Right ventricle myocardium superior (tissue), 1 donor: ENCODE results near the gene ELOVL5. TPM values are rescaled to one million over a fixed set of nuclear protein-coding genes. Genes with fewer than 3 reads are reported as not detected.

Experiments
- ATAC-seq: fragments of 200-7000 bp; cut with Tn5 transposase; one replicate; pipeline ENCODE4 v1.9.1; 2020; ENCODE audit warnings: mild to moderate bottlenecking; ENCODE audit not compliant: poor library complexity
- DNase-seq: peaks from one replicate; pipeline ENCODE4 v3.0.0-alpha.2; 2020
- intact Hi-C: fragments of 100-400 bp; cut with DNase I; formaldehyde crosslinking; loops from one replicate; pipeline ENCODE4 v1.11.2; 2022
- total RNA-seq: library from RNA; stranded (reverse); fragmentation: NEBNext Ultra II Directional; extraction: Animal tissue kit (Norgen Biotek cat#: 25700); gene quantifications from one replicate; pipeline ENCODE4 v1.2.1, GENCODE V29; 2021
- donor health status: DM: no; HTN: yes; CAD: no; lungs with severe emphysema.

The ELOVL5 gene
- total RNA-seq, 1 donor from 2014 or later = 20.8 TPM

GRCh38 chr6:53259860-53260580 lies 88.7 kb downstream of the ELOVL5 start:
- ATAC-seq (no peak), DNase-seq (no peak)
- intact Hi-C loops = no loop called here

- ATAC-seq (no peak), DNase-seq (no peak)
- intact Hi-C loops = no loop called here
Measured at GRCh38 chr6:53258774-53259155, 90.0 kb downstream of the ELOVL5 start.

- no peak for DNase-seq
- intact Hi-C loops = no loop called here
- no peak for ATAC-seq
Measured at GRCh38 chr6:53258076-53258773, 90.5 kb downstream of the ELOVL5 start.

- intact Hi-C loops = no loop called here
- ATAC-seq = no peak
- no peak for DNase-seq
Measured at GRCh38 chr6:53257533-53257932, 91.2 kb downstream of the ELOVL5 start.

- intact Hi-C loops = no loop called here
- no peak for DNase-seq
- peak; percentile 15 for ATAC-seq
Measured at GRCh38 chr6:53257001-53257400, 91.7 kb downstream of the ELOVL5 start.

- intact Hi-C loops = no loop called here
- DNase-seq (no peak), ATAC-seq (no peak)
Measured at GRCh38 chr6:53252177-53252692, 96.5 kb downstream of the ELOVL5 start.

- intact Hi-C loops = no loop called here
- DNase-seq = no peak
- ATAC-seq = peak; percentile 68
Measured at GRCh38 chr6:53251033-53251672, 97.6 kb downstream of the ELOVL5 start.

GRCh38 chr6:53250176-53251032 lies 98.3 kb downstream of the ELOVL5 start:
- ATAC-seq (peak; percentile 15), DNase-seq (no peak)
- intact Hi-C loops = no loop called here

- no peak for ATAC-seq
- no peak for DNase-seq
- intact Hi-C loops = no loop called here
Measured at GRCh38 chr6:53246924-53247323, 101.8 kb downstream of the ELOVL5 start.

GRCh38 chr6:53244958-53245357 lies 103.8 kb downstream of the ELOVL5 start:
- peak; percentile 41 for DNase-seq
- intact Hi-C loops = no loop called here
- no peak for ATAC-seq

- no peak for DNase-seq
- intact Hi-C loops = no loop called here
- no peak for ATAC-seq
Measured at GRCh38 chr6:53244399-53244931, 104.3 kb downstream of the ELOVL5 start.

GRCh38 chr6:53241938-53242337 lies 106.8 kb downstream of the ELOVL5 start:
- intact Hi-C loops = no loop called here
- ATAC-seq (peak; percentile 57), DNase-seq (peak; percentile 43)

GRCh38 chr6:53240761-53241160 lies 108.0 kb downstream of the ELOVL5 start:
- no peak for DNase-seq
- ATAC-seq = peak; percentile 43
- intact Hi-C loops = no loop called here

- no peak for ATAC-seq
- DNase-seq = no peak
- intact Hi-C loops = no loop called here
Measured at GRCh38 chr6:53240139-53240538, 108.6 kb downstream of the ELOVL5 start.

- no peak for ATAC-seq
- no peak for DNase-seq
- intact Hi-C loops = no loop called here
Measured at GRCh38 chr6:53239526-53239925, 109.2 kb downstream of the ELOVL5 start.

- DNase-seq (no peak), ATAC-seq (no peak)
- intact Hi-C loops = no loop called here
Measured at GRCh38 chr6:53238311-53238710, 110.4 kb downstream of the ELOVL5 start.

- intact Hi-C loops = no loop called here
- ATAC-seq = no peak
- no peak for DNase-seq
Measured at GRCh38 chr6:53236241-53236640, 112.5 kb downstream of the ELOVL5 start.

- DNase-seq (no peak), ATAC-seq (no peak)
- intact Hi-C loops = no loop called here
Measured at GRCh38 chr6:53235508-53235907, 113.2 kb downstream of the ELOVL5 start.

- ATAC-seq (no peak), DNase-seq (no peak)
- intact Hi-C loops = no loop called here
Measured at GRCh38 chr6:53233309-53233708, 115.4 kb downstream of the ELOVL5 start.
